ENCODE data around the gene ADAM22.

DNA sequence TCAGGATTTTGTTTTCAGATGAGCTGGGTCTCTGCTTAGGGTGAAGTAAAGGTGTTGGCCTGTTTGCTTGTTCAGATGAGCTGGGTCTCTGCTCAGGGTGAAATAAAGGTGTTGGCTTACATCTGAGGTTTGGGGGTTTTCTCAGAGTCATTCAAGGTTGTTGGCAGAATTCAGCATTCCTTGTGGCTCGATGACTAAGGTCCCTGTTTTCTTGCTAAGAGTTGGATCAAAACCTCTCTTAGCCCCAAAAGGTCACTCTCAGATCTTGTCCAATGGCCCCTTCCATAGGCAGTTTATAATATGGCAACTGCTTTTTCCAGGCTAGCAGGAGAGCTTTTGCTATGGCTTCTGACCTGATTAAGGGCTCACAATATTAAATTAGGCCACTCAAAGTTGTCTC lies 106.6 kb downstream of the ADAM22 start:
- TF ChIP-seq, protein P1, sequence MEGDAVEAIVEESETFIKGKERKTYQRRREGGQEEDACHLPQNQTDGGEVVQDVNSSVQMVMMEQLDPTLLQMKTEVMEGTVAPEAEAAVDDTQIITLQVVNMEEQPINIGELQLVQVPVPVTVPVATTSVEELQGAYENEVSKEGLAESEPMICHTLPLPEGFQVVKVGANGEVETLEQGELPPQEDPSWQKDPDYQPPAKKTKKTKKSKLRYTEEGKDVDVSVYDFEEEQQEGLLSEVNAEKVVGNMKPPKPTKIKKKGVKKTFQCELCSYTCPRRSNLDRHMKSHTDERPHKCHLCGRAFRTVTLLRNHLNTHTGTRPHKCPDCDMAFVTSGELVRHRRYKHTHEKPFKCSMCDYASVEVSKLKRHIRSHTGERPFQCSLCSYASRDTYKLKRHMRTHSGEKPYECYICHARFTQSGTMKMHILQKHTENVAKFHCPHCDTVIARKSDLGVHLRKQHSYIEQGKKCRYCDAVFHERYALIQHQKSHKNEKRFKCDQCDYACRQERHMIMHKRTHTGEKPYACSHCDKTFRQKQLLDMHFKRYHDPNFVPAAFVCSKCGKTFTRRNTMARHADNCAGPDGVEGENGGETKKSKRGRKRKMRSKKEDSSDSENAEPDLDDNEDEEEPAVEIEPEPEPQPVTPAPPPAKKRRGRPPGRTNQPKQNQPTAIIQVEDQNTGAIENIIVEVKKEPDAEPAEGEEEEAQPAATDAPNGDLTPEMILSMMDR (IDR thresholded peaks at IDR 0.05): no peak
- no peak for TF ChIP-seq POLR2A (IDR thresholded peaks at IDR 0.05)
